Fibroblast of gingiva (primary cell): ENCODE results near the gene PLEKHA8.
A peak's percentile ranks its signal among the peaks of the same experiment; 100 is the strongest.

Experiments
- DNase-seq: peaks from one replicate; pipeline ENCODE4 v3.0.0-alpha.2; 2011; ENCODE audit warnings: low read depth

The PLEKHA8 gene

DNA sequence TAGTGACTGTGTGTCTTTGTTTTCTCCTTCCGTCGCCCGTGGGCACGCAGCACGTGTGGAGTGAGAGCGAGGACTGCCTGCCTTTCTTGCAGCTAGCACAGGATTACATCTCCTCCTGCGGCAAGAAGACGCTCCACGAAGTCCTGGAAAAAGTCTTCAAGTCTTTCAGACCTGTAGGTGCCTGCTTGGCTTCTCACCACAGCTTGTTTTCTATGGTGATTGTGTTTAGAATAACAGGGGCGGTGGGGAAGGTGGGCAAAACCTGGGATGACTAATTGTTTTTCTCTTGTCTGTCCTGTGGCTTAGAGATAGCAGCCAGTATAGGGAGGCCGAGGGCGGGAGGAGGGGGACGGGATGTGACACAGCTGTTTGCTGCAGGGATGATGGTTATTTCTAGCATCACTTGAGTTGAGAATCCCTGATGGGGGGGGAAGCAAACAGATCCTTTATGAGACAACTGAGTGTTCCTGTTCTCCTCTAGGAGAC, 118.0 kb downstream of the PLEKHA8 start:
- DNase-seq = no peak

- DNase-seq = no peak
Observed at GRCh38 chr7:30147223-30147622, 119.0 kb downstream of the PLEKHA8 start.

DNA sequence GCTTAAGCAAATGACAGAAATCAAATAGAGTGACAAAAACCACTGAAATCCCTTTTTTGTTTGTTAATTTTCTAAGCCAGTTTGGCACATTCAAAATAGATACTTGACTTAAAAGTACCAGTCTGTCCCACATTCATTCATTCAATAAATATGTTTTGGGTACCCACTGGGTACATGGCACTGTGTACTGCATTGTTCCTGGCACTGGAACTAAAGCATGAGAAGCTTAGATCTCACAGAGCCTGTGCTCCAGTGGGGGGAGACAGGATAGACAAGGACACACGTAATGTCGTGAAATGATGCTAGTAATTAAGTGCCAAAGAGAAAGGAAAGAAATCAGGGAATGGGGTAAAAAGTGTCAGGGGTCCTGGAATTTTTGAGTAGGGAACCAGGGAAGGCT, 119.6 kb downstream of the PLEKHA8 start:
- no peak for DNase-seq

- DNase-seq = no peak
Observed at GRCh38 chr7:30148426-30148825, 120.2 kb downstream of the PLEKHA8 start.

DNA sequence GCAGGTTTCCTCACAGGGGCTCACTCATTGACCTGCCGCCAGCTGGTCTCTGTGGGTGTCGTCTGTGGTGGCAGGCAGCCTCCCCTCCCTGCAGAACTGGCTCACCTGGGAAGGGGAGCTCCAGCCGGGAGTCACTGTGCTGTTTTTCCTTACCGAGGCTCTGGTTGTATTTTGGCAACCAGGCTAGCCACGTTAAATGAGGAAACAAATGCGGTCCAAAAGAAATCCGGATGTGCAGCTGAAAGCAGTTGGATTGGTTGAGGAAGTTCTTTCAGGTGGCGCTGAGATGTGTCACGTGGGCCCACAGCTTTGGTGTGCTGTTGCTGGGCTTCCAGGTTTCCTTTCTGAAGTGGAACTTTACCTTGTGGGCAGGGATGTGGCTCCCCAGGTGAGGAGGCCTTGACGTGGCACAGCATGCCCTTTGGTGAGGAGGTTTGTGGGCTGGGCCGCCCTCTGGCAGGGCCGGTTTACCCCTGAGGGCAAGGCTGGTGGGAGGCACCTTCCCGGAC, 120.8 kb downstream of the PLEKHA8 start:
- no peak for DNase-seq

DNA sequence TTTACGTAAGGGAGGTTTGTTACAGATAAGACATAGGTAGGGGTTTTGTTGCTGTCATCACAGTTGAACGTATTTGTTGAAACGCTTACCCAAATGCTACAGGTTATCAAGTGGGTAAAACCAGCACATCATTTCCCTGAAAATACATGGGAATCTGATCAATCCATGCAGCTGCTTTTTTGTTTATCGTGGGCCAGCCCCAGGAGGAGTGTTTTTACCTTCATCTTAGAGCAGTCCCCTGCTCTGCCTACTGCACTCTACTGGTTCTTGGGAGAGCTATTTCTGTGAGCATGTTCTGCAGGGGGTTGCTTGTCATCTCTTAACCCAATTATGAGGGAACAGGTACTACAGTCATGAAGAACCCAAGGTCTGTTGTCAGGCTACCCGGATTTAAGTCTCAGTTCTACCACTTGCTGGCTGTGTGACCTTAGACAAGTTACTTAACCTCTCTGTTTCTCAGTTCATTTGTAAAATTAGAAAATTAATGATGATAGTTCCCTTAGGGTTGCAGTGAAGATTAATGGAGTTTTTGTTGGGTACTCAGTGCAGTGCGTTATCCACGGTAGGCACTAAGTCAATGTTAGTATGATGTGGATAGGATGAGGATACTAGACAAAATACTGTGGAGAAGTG, 121.5 kb downstream of the PLEKHA8 start:
- no peak for DNase-seq

- no peak for DNase-seq
Observed at GRCh38 chr7:30150711-30151110, 122.5 kb downstream of the PLEKHA8 start.

- DNase-seq = no peak
Observed at GRCh38 chr7:30154111-30154587, 125.9 kb downstream of the PLEKHA8 start.

DNA sequence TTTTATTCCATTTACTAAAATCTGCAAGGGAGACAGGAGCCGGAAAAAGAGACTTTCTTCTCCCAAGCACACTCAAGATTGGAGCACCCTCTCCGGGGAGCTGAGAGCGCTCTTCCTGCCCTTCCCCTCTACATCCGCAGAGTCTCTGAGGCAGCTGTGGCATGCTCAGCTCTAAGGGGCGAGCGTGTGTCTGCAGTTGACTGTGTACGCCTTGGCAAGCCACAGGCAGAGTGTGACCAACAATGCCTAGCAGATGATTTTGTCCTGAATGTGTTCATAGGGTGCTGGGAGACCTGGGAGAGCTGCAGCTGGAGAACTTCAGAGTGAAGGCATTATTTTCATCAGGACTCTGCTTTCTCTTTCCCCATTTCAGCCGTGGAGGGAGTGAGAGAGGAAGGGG, 127.3 kb downstream of the PLEKHA8 start:
- no peak for DNase-seq

DNA sequence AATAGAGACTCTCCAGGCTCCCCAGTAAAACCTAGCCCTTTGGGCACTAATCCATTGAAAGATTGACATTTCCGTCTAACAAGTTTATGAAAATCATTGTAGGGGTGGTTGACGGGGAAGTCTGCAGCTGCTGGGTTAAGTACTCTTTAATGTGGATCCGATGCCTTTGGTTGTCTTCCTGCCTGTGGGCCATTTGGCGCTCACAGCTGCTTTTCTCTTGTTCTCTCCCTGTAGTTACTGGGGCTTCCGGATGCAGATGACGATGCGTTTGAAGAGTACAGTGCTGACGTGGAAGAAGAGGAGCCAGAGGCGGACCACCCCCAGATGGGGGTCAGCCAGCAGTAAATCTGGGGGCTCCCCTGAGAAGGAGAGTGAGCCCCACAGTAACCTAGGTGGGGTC, 129.0 kb downstream of the PLEKHA8 start:
- DNase-seq = no peak

DNA sequence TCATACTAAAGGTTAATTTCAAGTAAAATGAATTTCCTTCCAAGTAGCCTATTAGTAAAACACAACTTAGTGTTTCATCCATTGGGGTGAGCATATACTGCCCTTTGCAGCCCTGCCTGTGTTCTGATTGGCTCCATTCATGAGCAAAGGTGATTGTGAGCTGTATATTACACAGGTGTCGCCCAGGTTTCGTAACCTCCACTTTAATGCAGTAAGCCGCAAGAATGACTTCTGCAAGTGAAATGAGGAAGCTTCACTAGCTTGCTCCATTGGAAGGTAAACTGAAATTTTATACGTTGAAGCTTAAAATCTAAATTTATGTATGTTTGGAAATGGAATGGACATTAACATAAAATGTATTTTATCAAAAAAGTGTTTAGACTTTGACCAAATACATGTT, 131.0 kb downstream of the PLEKHA8 start:
- DNase-seq = no peak

GRCh38 chr7:30159698-30160143, 131.5 kb downstream of the PLEKHA8 start:
- peak; percentile 27 for DNase-seq

DNA sequence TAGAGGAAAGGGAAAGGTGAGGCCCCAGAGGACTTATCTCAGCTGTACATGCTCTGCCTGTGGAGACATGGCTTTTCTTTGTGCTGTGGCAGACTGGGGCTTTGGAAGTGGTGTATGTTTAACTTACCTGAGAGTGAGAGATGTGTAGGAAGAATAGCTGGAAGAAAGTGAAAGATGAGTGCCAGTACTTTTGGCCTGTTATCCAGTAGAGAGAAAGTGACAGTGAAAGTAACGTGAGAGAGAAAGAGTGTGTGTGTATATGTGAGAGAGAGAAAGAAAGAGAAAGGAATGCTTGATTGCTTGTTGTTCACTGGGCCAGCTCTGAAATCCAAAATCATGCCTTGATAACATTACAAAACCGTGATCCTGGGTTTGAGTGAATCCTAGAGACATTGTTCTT, 132.1 kb downstream of the PLEKHA8 start:
- no peak for DNase-seq

- DNase-seq = no peak
Observed at GRCh38 chr7:30162133-30162532, 133.9 kb downstream of the PLEKHA8 start.

DNA sequence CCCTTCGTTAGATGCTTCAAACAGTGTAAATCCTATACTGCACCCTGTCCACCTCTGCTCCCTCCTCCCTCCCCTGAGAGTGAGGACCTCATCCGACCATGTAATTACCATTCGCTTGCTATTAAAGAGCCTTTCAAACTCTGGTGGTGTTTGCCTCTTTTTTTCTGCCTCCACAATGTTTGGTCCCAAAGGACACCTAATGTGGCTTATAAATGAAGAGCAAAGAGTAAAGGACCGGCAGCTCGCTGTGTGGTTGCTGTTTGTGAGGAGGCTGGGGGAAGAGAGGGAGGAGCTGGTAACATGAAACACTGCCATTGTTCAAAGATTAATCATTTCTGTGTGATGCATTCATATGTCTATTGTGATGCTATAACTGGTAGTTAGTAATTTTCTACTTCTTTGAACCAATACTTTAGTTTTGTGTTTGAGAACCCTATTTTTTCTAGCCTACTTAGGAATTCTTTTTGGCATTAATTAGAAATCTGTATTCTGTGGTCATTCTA, 134.5 kb downstream of the PLEKHA8 start:
- DNase-seq = peak; percentile 72

DNA sequence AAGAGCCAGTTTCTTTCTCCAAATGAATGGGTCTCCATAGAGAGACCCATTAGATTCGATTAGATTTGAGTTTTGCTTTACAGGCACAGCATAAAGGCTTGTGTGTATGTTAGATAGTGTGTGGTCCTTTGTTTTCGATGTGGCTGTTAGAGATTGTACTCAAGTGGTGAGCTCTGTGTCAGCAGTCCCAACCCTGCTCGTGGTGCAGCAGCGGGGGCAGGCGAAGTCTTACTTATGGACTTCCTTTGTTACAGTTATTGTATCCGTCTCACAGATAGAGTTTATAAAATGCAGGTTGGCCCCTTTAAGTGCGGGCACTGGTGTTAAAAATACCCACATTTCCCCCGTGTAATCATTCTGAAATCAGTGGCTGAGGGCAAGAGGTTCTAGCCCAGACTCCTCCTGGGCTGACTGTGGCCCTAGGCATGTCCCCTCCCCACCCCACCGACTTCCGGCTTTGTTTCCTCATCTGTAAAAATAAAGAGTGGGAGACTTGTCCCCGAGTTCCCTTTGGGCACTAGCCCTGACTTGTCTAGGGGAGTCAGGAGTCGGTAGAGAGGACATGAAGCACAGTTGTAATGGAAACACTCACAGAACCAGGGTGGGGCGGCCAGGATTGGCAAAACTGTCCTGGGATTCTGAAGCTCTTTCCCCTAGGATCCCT, 135.2 kb downstream of the PLEKHA8 start:
- no peak for DNase-seq

- DNase-seq = peak; percentile 60
Observed at GRCh38 chr7:30164567-30164966, 136.4 kb downstream of the PLEKHA8 start.

GRCh38 chr7:30165590-30165989, 137.4 kb downstream of the PLEKHA8 start:
- no peak for DNase-seq

DNA sequence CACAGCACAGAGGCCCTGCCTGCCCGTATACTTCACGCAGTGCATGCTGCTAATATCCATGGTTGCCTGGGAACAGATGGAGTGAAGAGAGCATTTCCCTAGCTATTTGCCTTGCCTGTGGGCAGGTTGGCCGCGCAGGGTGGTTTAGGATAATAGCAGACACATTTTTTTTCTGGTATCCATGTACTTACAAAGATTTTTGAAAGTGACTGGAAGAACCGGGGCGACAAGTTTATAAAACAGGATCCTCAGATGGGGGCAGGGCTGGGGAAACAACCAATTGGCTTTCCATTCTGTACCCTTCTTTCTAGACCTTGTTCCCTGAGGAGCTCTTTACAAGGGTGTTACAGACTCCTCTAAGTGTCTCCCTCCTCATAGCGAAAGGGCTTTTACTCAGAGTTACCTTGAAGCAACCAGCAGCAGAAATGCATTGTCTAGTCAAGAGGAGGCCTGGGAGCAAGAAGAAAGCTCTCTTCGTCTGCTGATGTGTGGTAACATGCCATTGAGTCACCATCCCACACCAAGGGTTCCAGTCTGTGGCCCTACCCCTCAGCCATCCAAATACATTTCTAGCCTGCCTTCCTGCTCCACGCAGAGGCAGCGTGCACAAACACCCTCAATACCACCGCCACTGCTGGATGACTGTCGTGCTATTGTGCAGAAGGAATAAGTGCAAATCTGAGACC, 138.1 kb downstream of the PLEKHA8 start:
- DNase-seq = no peak

- no peak for DNase-seq
Observed at GRCh38 chr7:30166841-30167235, 138.6 kb downstream of the PLEKHA8 start.

- no peak for DNase-seq
Observed at GRCh38 chr7:30167901-30168300, 139.7 kb downstream of the PLEKHA8 start.

- peak; percentile 90 for DNase-seq
Observed at GRCh38 chr7:30168835-30169573, 140.8 kb downstream of the PLEKHA8 start.
